GM10266 (cell line): ENCODE data around the gene DTYMK.

Experiments
- DNase-seq: peaks from one replicate; pipeline ENCODE4 v3.0.0; 2012; ENCODE audit errors: extremely low spot score
- CTCF ChIP-seq: IDR thresholded peaks from 2 replicates; pipeline ENCODE4 v1.5.1; 2012; ENCODE audit warnings: mild to moderate bottlenecking, low read depth; ENCODE audit not compliant: control insufficient read depth, insufficient read depth; ENCODE audit errors: missing control alignments

Gene DTYMK

GRCh38 chr2:241692448-241692847, 5.8 kb upstream of the DTYMK start:
- no peak for TF ChIP-seq CTCF
- no peak for DNase-seq

GRCh38 chr2:241690202-241690717, 3.6 kb upstream of the DTYMK start:
- DNase-seq = no peak
- TF ChIP-seq CTCF = no peak

GRCh38 chr2:241689306-241689705, 2.7 kb upstream of the DTYMK start:
- no peak for DNase-seq
- no peak for TF ChIP-seq CTCF

GRCh38 chr2:241686324-241686649, 328 bp downstream of the DTYMK start:
- no peak for DNase-seq
- TF ChIP-seq CTCF = no peak

- no peak for DNase-seq
- no peak for TF ChIP-seq CTCF
Measured at GRCh38 chr2:241680827-241681599, 5.6 kb downstream of the DTYMK start.

- no peak for DNase-seq
- TF ChIP-seq CTCF = no peak
Measured at GRCh38 chr2:241680044-241680443, 6.6 kb downstream of the DTYMK start.

- TF ChIP-seq CTCF = no peak
- DNase-seq = no peak
Measured at GRCh38 chr2:241678784-241679540, 7.7 kb downstream of the DTYMK start.
